22Rv1 (cell line): ENCODE measurements around the gene KLHL41.

Experiments
- CTCF ChIP-seq: fragments of 450-650 bp; IDR thresholded peaks from 2 replicates; pipeline ENCODE4 v1.5.1; 2017; ENCODE audit warnings: mild to moderate bottlenecking
- ZFX ChIP-seq: fragments of 450-650 bp; IDR thresholded peaks from 2 replicates; pipeline ENCODE4 v1.6.1; 2017; ENCODE audit warnings: antibody characterized with exemption, borderline replicate concordance

- TF ChIP-seq CTCF (no peak), ZFX (no peak)
Observed at GRCh38 chr2:169510496-169510895, 994 bp downstream of the KLHL41 start.
